CD14-positive monocyte (primary cell): Measurements from ENCODE around the gene USP15. TPM values are rescaled to one million over a fixed set of nuclear protein-coding genes. Genes with fewer than 3 reads are reported as not detected.
A peak's percentile ranks its signal among the peaks of the same experiment; 100 is the strongest.

Experiments used
- DNase-seq, 3 donors: peaks; one replicate each; pipeline ENCODE4 v3.0.0-alpha.2; 2011 to 2022
- H2AFZ ChIP-seq: 2 replicates; pipeline ENCODE4 v1.6.0; 2012; ENCODE audit warnings: mild to moderate bottlenecking, low read depth, low read length, inconsistent platforms; ENCODE audit not compliant: insufficient read depth, poor library complexity, severe bottlenecking
- H3K27ac ChIP-seq, 2 donors: 1 replicate in 1 of 2; 2 replicates in 1 of 2; pipeline ENCODE4 v1.5.1; 2012 to 2013; ENCODE audit warnings: low read length in 2 of 2, control low read depth in 1 of 2, inconsistent platforms in 1 of 2, low read depth in 1 of 2, mild to moderate bottlenecking in 1 of 2
- H3K27me3 ChIP-seq, 2 donors: one replicate each; pipeline versions ENCODE4 v1.6.0 to v1.6.1; 2011 to 2013; ENCODE audit warnings: low read length in 2 of 2; ENCODE audit not compliant: control insufficient read depth in 2 of 2, insufficient read depth in 2 of 2
- H3K36me3 ChIP-seq, 2 donors: replicated peaks in 1 of 2; 1 replicate in 1 of 2; 2 replicates in 1 of 2; pipeline versions ENCODE4 v1.5.1 to v1.6.1; 2012 to 2013; ENCODE audit warnings: low read length in 2 of 2, control low read depth in 1 of 2, inconsistent platforms in 1 of 2, mild to moderate bottlenecking in 1 of 2; ENCODE audit not compliant: insufficient read depth in 2 of 2, control insufficient read depth in 1 of 2
- H3K4me1 ChIP-seq, 2 donors: 1 replicate in 1 of 2; 2 replicates in 1 of 2; pipeline versions ENCODE4 v1.5.1 to v1.6.1; 2012 to 2013; ENCODE audit warnings: low read length in 2 of 2, control low read depth in 1 of 2, inconsistent platforms in 1 of 2, mild to moderate bottlenecking in 1 of 2, moderate library complexity in 1 of 2; ENCODE audit not compliant: insufficient read depth in 2 of 2, control insufficient read depth in 1 of 2
- H3K4me2 ChIP-seq: replicated peaks from 2 replicates; pipeline ENCODE3; 2012; ENCODE audit warnings: low read length, moderate library complexity, mild to moderate bottlenecking; ENCODE audit not compliant: poor library complexity, severe bottlenecking; ENCODE audit errors: extremely low read depth
- H3K4me3 ChIP-seq, 3 experiments: fragments of 200-600 bp in 1 of 3; sonication (generic) in 1 of 3; replicated peaks in 1 of 3; 1 replicate in 2 of 3; 2 replicates in 1 of 3; pipeline ENCODE4 v1.5.1; 2011 to 2013; ENCODE audit warnings: low read length in 3 of 3, mild to moderate bottlenecking in 3 of 3, control low read depth in 2 of 3, low read depth in 2 of 3, inconsistent platforms in 1 of 3, moderate library complexity in 1 of 3
- H3K79me2 ChIP-seq: 2 replicates; pipeline ENCODE4 v1.6.0; 2012; ENCODE audit warnings: mild to moderate bottlenecking, control low read depth, inconsistent platforms, low read length, moderate library complexity; ENCODE audit not compliant: insufficient read depth
- H3K9ac ChIP-seq: 2 replicates; pipeline ENCODE4 v1.6.0; 2017; ENCODE audit warnings: low read length, mild to moderate bottlenecking; ENCODE audit not compliant: insufficient read depth, poor library complexity, severe bottlenecking
- H3K9me3 ChIP-seq, 2 donors: replicated peaks in 1 of 2; 1 replicate in 1 of 2; 2 replicates in 1 of 2; pipeline versions ENCODE4 v1.5.1 to v1.6.1; 2012 to 2013; ENCODE audit warnings: low read length in 2 of 2, control low read depth in 1 of 2; ENCODE audit not compliant: control insufficient read depth in 1 of 2, insufficient read depth in 1 of 2
- H4K20me1 ChIP-seq: 2 replicates; pipeline ENCODE4 v1.6.0; 2012; ENCODE audit warnings: mild to moderate bottlenecking, low read length, control low read depth, moderate library complexity; ENCODE audit not compliant: insufficient read depth
- H3K27ac Mint-ChIP-seq, 7 donors: one replicate each; pipeline ENCODE4 v1.8.0; 2020; ENCODE audit warnings: mild to moderate bottlenecking in 7 of 7, mixed read lengths in 7 of 7, moderate library complexity in 6 of 7, inconsistent platforms in 2 of 7
- H3K27me3 Mint-ChIP-seq, 3 donors: one replicate each; pipeline ENCODE4 v1.8.0; 2021 to 2022; ENCODE audit warnings: low read depth in 3 of 3, mild to moderate bottlenecking in 3 of 3, mixed read lengths in 3 of 3, moderate library complexity in 3 of 3, inconsistent platforms in 1 of 3
- H3K36me3 Mint-ChIP-seq, 2 donors: one replicate each; pipeline ENCODE4 v1.8.0; 2020; ENCODE audit warnings: mixed read lengths in 2 of 2, inconsistent platforms in 1 of 2, mild to moderate bottlenecking in 1 of 2
- H3K4me1 Mint-ChIP-seq: one replicate; pipeline ENCODE4 v1.8.0; 2020; ENCODE audit warnings: mild to moderate bottlenecking, mixed read lengths
- H3K4me3 Mint-ChIP-seq, 2 donors: one replicate each; pipeline ENCODE4 v1.8.0; 2020; ENCODE audit warnings: mild to moderate bottlenecking in 2 of 2, mixed read lengths in 2 of 2, moderate library complexity in 1 of 2
- H3K9me3 Mint-ChIP-seq, 7 donors: one replicate each; pipeline ENCODE4 v1.8.0; 2020 to 2022; ENCODE audit warnings: mixed read lengths in 7 of 7, mild to moderate bottlenecking in 6 of 7, moderate library complexity in 6 of 7, inconsistent platforms in 2 of 7
- CTCF ChIP-seq: fragments of 200-600 bp; IDR thresholded peaks from one replicate; pipeline ENCODE4 v1.8.0; 2022; ENCODE audit warnings: antibody characterized with exemption, mild to moderate bottlenecking
- WGBS: methylation state at CpG from one replicate; pipeline ENCODE4 v1.1.5; 2013; ENCODE audit warnings: missing lambda C conversion rate; ENCODE audit not compliant: insufficient coverage; 5-methylcytosine and 5-hydroxymethylcytosine counted together
- intact Hi-C, 2 donors: fragments of 100-400 bp; cut with micrococcal nuclease; formaldehyde crosslinking; loops; one replicate each; pipeline versions ENCODE4 v1.15.0 to v1.15.1; 2023
- polyA plus RNA-seq, 3 donors: library from polyadenylated mRNA; depleted of rRNA in 1 of 3; unstranded in 2 of 3; stranded (reverse) in 1 of 3; fragments of 300-500 nt in 2 of 3; fragments of >200 nt in 1 of 3; fragmentation: Illumina TruSeq in 2 of 3; gene quantifications; 1 replicate in 2 of 3; 2 replicates in 1 of 3; pipeline ENCODE4 v1.2.3, GENCODE V29; 2012 to 2021

Gene USP15
- polyA plus RNA-seq, 3 donors = 146 to 449 (median 180) TPM

DNA sequence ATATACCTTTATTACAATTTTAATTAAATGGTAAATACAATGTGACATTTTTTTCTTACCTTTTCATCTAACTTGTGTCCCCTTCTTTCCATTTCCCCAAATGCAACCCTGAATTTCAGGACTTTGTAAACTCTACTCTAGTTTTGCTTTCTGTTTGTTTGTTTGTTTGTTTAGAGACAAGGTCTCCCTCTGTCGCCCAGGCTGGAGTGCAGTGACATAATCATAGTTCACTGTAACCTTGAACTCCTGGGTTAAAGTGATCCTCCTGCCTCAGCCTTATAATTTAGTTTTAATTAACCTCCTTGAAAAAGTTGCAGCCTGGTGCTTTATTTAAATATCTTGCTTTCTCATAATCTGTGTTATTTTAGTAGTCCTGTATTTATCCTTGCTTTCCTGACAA is 147.4 kb downstream of the USP15 start:
- Mint-ChIP-seq H3K27ac (peak overlapping the region in 3 of 7 donors; percentile 20 to 58 (median 44)), H3K4me3 (no peak overlapping the region), H3K4me1 (no peaks in the 10 kb centered on the region), H3K27me3 (no peaks in the 10 kb centered on the region), H3K9me3 (no peaks in the 10 kb centered on the region), H3K36me3 (peaks cover 43 to 80% of the 10 kb centered on the region in 2 donors)
- Histone ChIP-seq H2AFZ (no peak overlapping the region), H4K20me1 (peaks cover 86% of the 10 kb centered on the region), H3K9me3 (no peaks in the 10 kb centered on the region), H3K4me2 (no peak overlapping the region), H3K4me3 (no peak overlapping the region), H3K9ac (no peak overlapping the region), H3K27ac (no peak overlapping the region), H3K27me3 (no peaks in the 10 kb centered on the region), H3K4me1 (no peaks in the 10 kb centered on the region), H3K79me2 (no peaks in the 10 kb centered on the region), H3K36me3 (peaks cover 68 to 81% of the 10 kb centered on the region in 2 donors)
- intact Hi-C loops = no loop called here
- DNase-seq = no peak
- WGBS = no CpG with 5 or more reads among the region's 1 CpG
- TF ChIP-seq CTCF = no peak

GRCh38 chr12:62409068-62409467 is 148.9 kb downstream of the USP15 start:
- no peak overlapping the region for H3K27ac Mint-ChIP-seq
- TF ChIP-seq CTCF = no peak
- no peak overlapping the region for H3K4me2 ChIP-seq
- H3K27me3 Mint-ChIP-seq = no peaks in the 10 kb centered on the region
- no CpG with 5 or more reads among the region's 3 CpGs for WGBS
- no peaks in the 10 kb centered on the region for H3K79me2 ChIP-seq
- no peaks in the 10 kb centered on the region for H3K9me3 ChIP-seq
- H3K4me1 ChIP-seq = no peaks in the 10 kb centered on the region
- H3K27me3 ChIP-seq = no peaks in the 10 kb centered on the region
- H3K4me1 Mint-ChIP-seq = no peaks in the 10 kb centered on the region
- H3K4me3 Mint-ChIP-seq = no peak overlapping the region
- peaks cover 80% of the 10 kb centered on the region for H4K20me1 ChIP-seq
- no peak overlapping the region for H3K27ac ChIP-seq
- intact Hi-C loops = no loop called here
- peaks cover 33 to 71% of the 10 kb centered on the region in 2 donors for H3K36me3 Mint-ChIP-seq
- H2AFZ ChIP-seq = no peak overlapping the region
- peaks cover 54 to 66% of the 10 kb centered on the region in 2 donors for H3K36me3 ChIP-seq
- DNase-seq = no peak
- H3K9me3 Mint-ChIP-seq = no peaks in the 10 kb centered on the region
- no peak overlapping the region for H3K9ac ChIP-seq
- H3K4me3 ChIP-seq = no peak overlapping the region
